ENCODE results near the gene ZNF525. TPM values are rescaled to one million over a fixed set of nuclear protein-coding genes. Genes with fewer than 3 reads are reported as not detected.

Gene ZNF525
- total and polyA plus RNA-seq, 9 of the 15 experiments (the other 6 are each of a cell fraction or from before 2014, with no cell fraction given): 1.5 to 12.0 (median 6.7) TPM

GRCh38 chr19:53394522-53394973 lies 29.0 kb downstream of the ZNF525 start:
- Histone ChIP-seq H3K9ac (ENCODE audit: insufficient read depth in 1 of 2, low read depth in 2 of 2, low read length in 2 of 2) (peak overlapping the region; percentile 87 to 92; a peak in 3 of 4 replicates), H3K4me3 (peak overlapping the region; percentile 67; the same call in 1 of the 2 replicates), H2AFZ (ENCODE audit: low read depth, low read length) (peak overlapping the region; percentile 90), H3K79me2 (ENCODE audit: control insufficient read depth, insufficient read depth, low read length) (peaks cover 18% of the 10 kb centered on the region), H3K9me3 (replicated peaks; ENCODE audit: control insufficient read depth, insufficient read depth, low read depth, low read length) (peaks cover 3% of the 10 kb centered on the region), H4K20me1 (replicated peaks; ENCODE audit: control insufficient read depth, insufficient read depth, low read length) (no peaks in the 10 kb centered on the region), H3K36me3 (ENCODE audit: control insufficient read depth, insufficient read depth, low read length) (peaks cover 12% of the 10 kb centered on the region; the same call in 1 of the 3 replicates), H3K4me1 (replicated peaks in 1 of 2; ENCODE audit: control insufficient read depth in 2 of 2, insufficient read depth in 2 of 2, low read length in 2 of 2) (peaks cover 8 to 12% of the 10 kb centered on the region in 2 experiments; a peak in 4 of 5 replicates), H3K27me3 (ENCODE audit: control insufficient read depth in 2 of 2, insufficient read depth in 2 of 2, low read length in 2 of 2) (no peaks in the 10 kb centered on the region), H3K27ac (ENCODE audit: extremely low read depth, low read depth, low read length) (no peak overlapping the region), H3K4me2 (ENCODE audit: insufficient read depth, low read length) (peak overlapping the region; percentile 85), H3K9me1 (ENCODE audit: control insufficient read depth, insufficient read depth, low read length) (no peaks in the 10 kb centered on the region)
- in situ Hi-C loops (cut with MboI) (no loop called here), intact Hi-C loops (cut with micrococcal nuclease) (no loop called here)
- no TSS peak for BruUV-seq (replicated peaks)
- no peak for FAIRE-seq
- peak in 1 of 4 experiments; percentile 6 for DNase-seq (ENCODE audit: extremely low read depth in 1 of 4, low spot score in 3 of 4)
- WGBS (ENCODE audit: insufficient coverage, low coverage, missing lambda C conversion rate): 52% methylated on average over 17 of the region's 18 CpGs
- POLR2A ChIA-PET: interaction anchor here (0.6 to 1.0 kb wide), 2 partner anchors 234 to 239 kb away, joined by 3 to 5 read pairs; no protein-coding TSS in a partner anchor
- CTCF ChIA-PET (ENCODE audit: low intra/inter-chr PET ratio): no interaction called here
- TF ChIP-seq XRCC4 (IDR thresholded peaks at IDR 0.05; ENCODE audit: extremely low read depth, insufficient read depth, insufficient read length) (no peak), SAP30 (IDR thresholded peaks at IDR 0.05; ENCODE audit: borderline replicate concordance, insufficient read depth, low read depth, low read length, poor library complexity, severe bottlenecking) (no peak), GABPB1 (CRISPR knock-in tag; IDR thresholded peaks at IDR 0.05) (no peak), ZBTB5 (IDR thresholded peaks at IDR 0.05) (no peak), KLF10 (CRISPR knock-in tag; IDR thresholded peaks at IDR 0.05) (no peak), TSHZ1 (CRISPR knock-in tag; IDR thresholded peaks at IDR 0.05) (no peak)
- no peak for ATAC-seq

All from K562 (cell line).